H9 (cell line): ENCODE results near the gene STARD9. TPM values are rescaled to one million over a fixed set of nuclear protein-coding genes. Genes with fewer than 3 reads are reported as not detected.

Experiments
- DNase-seq: peaks from one replicate; pipeline ENCODE4 v3.0.0-alpha.2; 2017
- H2AFZ ChIP-seq: one replicate; pipeline ENCODE4 v1.6.1; 2013; ENCODE audit warnings: mild to moderate bottlenecking, low read length, control low read depth, moderate library complexity
- H2AK5ac ChIP-seq: 2 replicates; pipeline ENCODE4 v1.6.1; 2013; ENCODE audit warnings: low read length, control low read depth, mixed read lengths; ENCODE audit not compliant: insufficient read length
- H2BK120ac ChIP-seq: one replicate; pipeline ENCODE4 v1.6.1; 2013; ENCODE audit warnings: low read depth, mild to moderate bottlenecking, low read length, control low read depth, inconsistent platforms; ENCODE audit not compliant: poor library complexity, severe bottlenecking
- H2BK12ac ChIP-seq: 2 replicates; pipeline ENCODE4 v1.6.1; 2013; ENCODE audit warnings: low read length, control low read depth, mixed read lengths, low read depth; ENCODE audit not compliant: insufficient read length
- H2BK15ac ChIP-seq: 2 replicates; pipeline ENCODE4 v1.6.1; 2013; ENCODE audit warnings: low read depth, low read length, control low read depth
- H2BK20ac ChIP-seq: one replicate; pipeline ENCODE4 v1.6.1; 2013; ENCODE audit warnings: low read depth, mild to moderate bottlenecking, low read length, control low read depth, inconsistent platforms; ENCODE audit not compliant: poor library complexity, severe bottlenecking
- H2BK5ac ChIP-seq: 2 replicates; pipeline ENCODE4 v1.6.1; 2013; ENCODE audit warnings: low read length, control low read depth, mixed read lengths; ENCODE audit not compliant: insufficient read length
- H3K14ac ChIP-seq: 2 replicates; pipeline ENCODE4 v1.6.1; 2013; ENCODE audit warnings: low read length, control low read depth; ENCODE audit not compliant: insufficient read depth
- H3K18ac ChIP-seq: 2 replicates; pipeline ENCODE4 v1.6.1; 2013; ENCODE audit warnings: low read depth, mild to moderate bottlenecking, mixed read lengths, low read length, control low read depth; ENCODE audit not compliant: insufficient read length
- H3K23ac ChIP-seq: 2 replicates; pipeline ENCODE4 v1.6.1; 2013; ENCODE audit warnings: low read length, control low read depth, mixed read lengths, low read depth; ENCODE audit not compliant: insufficient read length
- H3K23me2 ChIP-seq: 2 replicates; pipeline ENCODE4 v1.6.1; 2013; ENCODE audit warnings: low read depth, mild to moderate bottlenecking, mixed read lengths, low read length, control low read depth; ENCODE audit not compliant: insufficient read length, poor library complexity, severe bottlenecking
- H3K27ac ChIP-seq: 2 replicates; pipeline ENCODE4 v1.5.1; 2013; ENCODE audit warnings: low read length, control low read depth, mixed read lengths, low read depth; ENCODE audit not compliant: insufficient read length
- H3K27me3 ChIP-seq: 2 replicates; pipeline ENCODE4 v1.6.1; 2013; ENCODE audit warnings: low read length, control low read depth, inconsistent platforms; ENCODE audit not compliant: insufficient read depth
- H3K4ac ChIP-seq: 2 replicates; pipeline ENCODE4 v1.6.1; 2013; ENCODE audit warnings: low read depth, mild to moderate bottlenecking, control low read depth, inconsistent platforms, low read length, moderate library complexity
- H3K4me1 ChIP-seq: 2 replicates; pipeline ENCODE4 v1.6.1; 2013; ENCODE audit warnings: low read length, control low read depth, inconsistent platforms; ENCODE audit not compliant: insufficient read depth
- H3K4me2 ChIP-seq: 2 replicates; pipeline ENCODE4 v1.6.1; 2013; ENCODE audit warnings: low read length, control low read depth, mixed read lengths; ENCODE audit not compliant: insufficient read length, insufficient read depth
- H3K56ac ChIP-seq: 2 replicates; pipeline ENCODE4 v1.6.1; 2013; ENCODE audit warnings: low read depth, mild to moderate bottlenecking, mixed read lengths, low read length, control low read depth; ENCODE audit not compliant: insufficient read length
- H3K79me1 ChIP-seq: 2 replicates; pipeline ENCODE4 v1.6.1; 2013; ENCODE audit warnings: low read depth, mild to moderate bottlenecking, moderate library complexity, low read length, control low read depth, inconsistent platforms; ENCODE audit not compliant: insufficient read depth, poor library complexity, severe bottlenecking
- H3K79me2 ChIP-seq: 2 replicates; pipeline ENCODE4 v1.6.1; 2013; ENCODE audit warnings: low read length, control low read depth, inconsistent platforms; ENCODE audit not compliant: insufficient read depth
- H3K9ac ChIP-seq: 2 replicates; pipeline ENCODE4 v1.6.1; 2013; ENCODE audit warnings: low read length, control low read depth, mixed read lengths; ENCODE audit not compliant: insufficient read length; ENCODE audit errors: extremely low read depth
- H3K9me3 ChIP-seq: one replicate; pipeline ENCODE4 v1.6.1; 2013; ENCODE audit warnings: low read depth, low read length, inconsistent platforms; ENCODE audit not compliant: control insufficient read depth
- H3T11ph ChIP-seq: one replicate; pipeline ENCODE4 v1.6.1; 2013; ENCODE audit warnings: mild to moderate bottlenecking, low read length, control low read depth, inconsistent platforms
- H4K20me1 ChIP-seq: one replicate; pipeline ENCODE4 v1.6.1; 2013; ENCODE audit not compliant: control insufficient read depth, insufficient read length, insufficient read depth
- H4K5ac ChIP-seq: 2 replicates; pipeline ENCODE4 v1.6.1; 2013; ENCODE audit warnings: low read depth, mild to moderate bottlenecking, mixed read lengths, low read length, control low read depth; ENCODE audit not compliant: insufficient read length
- H4K8ac ChIP-seq: replicated peaks from 2 replicates; pipeline ENCODE4 v1.6.1; 2013; ENCODE audit warnings: low read length, control low read depth, mixed read lengths, low read depth; ENCODE audit not compliant: insufficient read length
- H4K91ac ChIP-seq: 2 replicates; pipeline ENCODE4 v1.6.1; 2013; ENCODE audit warnings: low read depth, mild to moderate bottlenecking, moderate library complexity, mixed read lengths, low read length, control low read depth; ENCODE audit not compliant: insufficient read length
- H3K27ac Mint-ChIP-seq, 3 experiments: 2 replicates in 2 of 3; 3 replicates in 1 of 3; pipeline ENCODE4 v1.8.0; 2020 to 2021; ENCODE audit warnings: mixed read lengths in 3 of 3, mild to moderate bottlenecking in 1 of 3, moderate library complexity in 1 of 3
- H3K27me3 Mint-ChIP-seq: 2 replicates; pipeline ENCODE4 v1.8.0; 2021; ENCODE audit warnings: low read depth, mild to moderate bottlenecking, moderate library complexity, mixed read lengths
- H3K36me3 Mint-ChIP-seq, 3 experiments: 2 replicates in 2 of 3; 3 replicates in 1 of 3; pipeline ENCODE4 v1.8.0; 2020 to 2021; ENCODE audit warnings: low read depth in 3 of 3, mixed read lengths in 3 of 3; ENCODE audit not compliant: insufficient read depth in 1 of 3
- H3K4me1 Mint-ChIP-seq, 2 experiments: 2 replicates each; pipeline ENCODE4 v1.8.0; 2020; ENCODE audit warnings: mixed read lengths in 2 of 2
- H3K4me3 Mint-ChIP-seq, 2 experiments: 2 replicates in 1 of 2; 3 replicates in 1 of 2; pipeline ENCODE4 v1.8.0; 2020 to 2021; ENCODE audit warnings: mild to moderate bottlenecking in 2 of 2, mixed read lengths in 2 of 2, moderate library complexity in 1 of 2
- H3K9me3 Mint-ChIP-seq, 2 experiments: 2 replicates in 1 of 2; 3 replicates in 1 of 2; pipeline ENCODE4 v1.8.0; 2020; ENCODE audit warnings: mild to moderate bottlenecking in 2 of 2, mixed read lengths in 2 of 2, moderate library complexity in 1 of 2
- WGBS: extraction: QIAGEN DNeasy Blood & Tissue Kit; methylation state at CpG from one replicate; pipeline ENCODE4 v1.1.7; 2013; ENCODE audit warnings: missing lambda C conversion rate, low lambda C conversion rate, mixed read lengths; ENCODE audit not compliant: insufficient read length; ENCODE audit errors: extremely low coverage; 5-methylcytosine and 5-hydroxymethylcytosine counted together
- total RNA-seq: library from RNA; stranded (reverse); gene quantifications from 2 replicates; pipeline ENCODE4 v1.2.1, GENCODE V29; 2021
- TF ChIP-seq, protein P1 (sequence below): fragments of 200-600 bp; sonication (generic); conservative IDR thresholded peaks from 3 replicates; pipeline ENCODE4 v1.8.0; 2021; ENCODE audit warnings: antibody characterized with exemption, mild to moderate bottlenecking

Gene STARD9
- total RNA-seq, 1 experiment from 2014 or later = 6.9 TPM

DNA sequence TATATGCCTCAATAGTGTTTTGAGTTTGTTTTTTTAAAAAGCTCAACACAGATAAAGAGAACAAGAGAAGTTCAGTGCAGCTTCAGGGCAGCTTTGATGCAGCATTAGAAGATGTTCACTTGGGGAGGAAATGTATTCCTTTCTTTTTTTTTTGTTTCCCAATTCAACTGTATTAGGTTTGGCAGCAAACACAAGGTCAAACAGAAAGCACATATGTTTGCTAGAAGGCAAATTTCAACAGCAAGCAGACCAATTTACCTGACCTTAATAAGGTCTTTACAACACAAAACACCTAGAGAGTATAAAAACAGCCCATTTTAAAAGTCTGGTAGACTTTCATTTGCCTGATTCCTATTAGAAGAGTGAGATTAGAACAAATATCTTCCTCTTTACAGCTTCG, 168.8 kb downstream of the STARD9 start:
- no peak overlapping the region for H3K56ac ChIP-seq
- H4K20me1 ChIP-seq = no peaks in the 10 kb centered on the region
- H3K18ac ChIP-seq = no peak overlapping the region
- no peak overlapping the region for H2BK15ac ChIP-seq
- Mint-ChIP-seq H3K9me3 (no peaks in the 10 kb centered on the region), H3K36me3 (peaks cover 2 to 6% (median 6%) of the 10 kb centered on the region in 3 experiments; a peak in 4 of 7 replicates), H3K4me1 (peaks cover 0 to 2% of the 10 kb centered on the region in 2 experiments; a peak in 1 of 4 replicates), H3K4me3 (no peak overlapping the region), H3K27me3 (no peaks in the 10 kb centered on the region), H3K27ac (no peak overlapping the region)
- H4K8ac ChIP-seq = no peak overlapping the region
- no peak overlapping the region for H2AK5ac ChIP-seq
- H2BK5ac ChIP-seq = no peak overlapping the region
- no peaks in the 10 kb centered on the region for H3K27me3 ChIP-seq
- DNase-seq = no peak
- H4K5ac ChIP-seq = no peak overlapping the region
- no peak overlapping the region for H3K23ac ChIP-seq
- H2AFZ ChIP-seq = no peak overlapping the region
- no peak overlapping the region for H3K27ac ChIP-seq
- H3K79me1 ChIP-seq = no peaks in the 10 kb centered on the region
- TF ChIP-seq, protein P1, sequence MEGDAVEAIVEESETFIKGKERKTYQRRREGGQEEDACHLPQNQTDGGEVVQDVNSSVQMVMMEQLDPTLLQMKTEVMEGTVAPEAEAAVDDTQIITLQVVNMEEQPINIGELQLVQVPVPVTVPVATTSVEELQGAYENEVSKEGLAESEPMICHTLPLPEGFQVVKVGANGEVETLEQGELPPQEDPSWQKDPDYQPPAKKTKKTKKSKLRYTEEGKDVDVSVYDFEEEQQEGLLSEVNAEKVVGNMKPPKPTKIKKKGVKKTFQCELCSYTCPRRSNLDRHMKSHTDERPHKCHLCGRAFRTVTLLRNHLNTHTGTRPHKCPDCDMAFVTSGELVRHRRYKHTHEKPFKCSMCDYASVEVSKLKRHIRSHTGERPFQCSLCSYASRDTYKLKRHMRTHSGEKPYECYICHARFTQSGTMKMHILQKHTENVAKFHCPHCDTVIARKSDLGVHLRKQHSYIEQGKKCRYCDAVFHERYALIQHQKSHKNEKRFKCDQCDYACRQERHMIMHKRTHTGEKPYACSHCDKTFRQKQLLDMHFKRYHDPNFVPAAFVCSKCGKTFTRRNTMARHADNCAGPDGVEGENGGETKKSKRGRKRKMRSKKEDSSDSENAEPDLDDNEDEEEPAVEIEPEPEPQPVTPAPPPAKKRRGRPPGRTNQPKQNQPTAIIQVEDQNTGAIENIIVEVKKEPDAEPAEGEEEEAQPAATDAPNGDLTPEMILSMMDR = no peak
- H3K23me2 ChIP-seq = no peaks in the 10 kb centered on the region
- H3K14ac ChIP-seq = no peak overlapping the region
- H3K4me1 ChIP-seq = no peaks in the 10 kb centered on the region
- WGBS = no CpG with 5 or more reads among the region's 1 CpG
- H4K91ac ChIP-seq = no peak overlapping the region
- H3T11ph ChIP-seq = no peak overlapping the region
- no peak overlapping the region for H2BK12ac ChIP-seq
- H2BK120ac ChIP-seq = no peak overlapping the region
- no peak overlapping the region for H3K4ac ChIP-seq
- H2BK20ac ChIP-seq = no peak overlapping the region
- H3K79me2 ChIP-seq = no peaks in the 10 kb centered on the region
- H3K9me3 ChIP-seq = no peaks in the 10 kb centered on the region
- no peak overlapping the region for H3K4me2 ChIP-seq
- no peak overlapping the region for H3K9ac ChIP-seq
